HepG2 (cell line): ENCODE results near the gene SLC5A3. TPM values are rescaled to one million over a fixed set of nuclear protein-coding genes. Genes with fewer than 3 reads are reported as not detected.

ENCODE experiments used
- ATAC-seq: fragments of 200-7000 bp; cut with Tn5 transposase; 3 replicates; pipeline ENCODE4 v1.9.1; 2020; ENCODE audit warnings: mild to moderate bottlenecking, moderate library complexity
- BruUV-seq: library from RNA; stranded (reverse); fragments of 400-500 nt; replicated peaks from 2 replicates; lab custom pipeline; 2021; lab: Mats Ljungman, UMichigan
- CTCF ChIA-PET: fragments of 300-600 bp; formaldehyde crosslinking; extraction: SDS; loops from one replicate; lab custom pipeline; 2021; ENCODE audit warnings: low total read pairs, inconsistent platforms, low intra/inter-chr PET ratio; lab: Yijun Ruan, JAX
- POLR2A ChIA-PET: fragments of 350-600 bp; sonication (Branson Sonifier 250); formaldehyde crosslinking; loops from one replicate; lab custom pipeline; 2020; ENCODE audit warnings: antibody characterized with exemption, inconsistent platforms; lab: Yijun Ruan, JAX
- DNase-seq: peaks from one replicate; pipeline ENCODE4 v3.0.0-alpha.2; 2015; ENCODE audit warnings: low spot score
- FAIRE-seq: peaks from 3 replicates; lab custom pipeline; 2011; peaks lifted over from hg19 to GRCh38; lab: Jason Lieb, UNC
- H2AFZ ChIP-seq: one replicate; pipeline ENCODE4 v1.6.1; 2011; ENCODE audit warnings: low read length, inconsistent platforms
- H3K27ac ChIP-seq: fragments of 300-600 bp; 3 replicates; pipeline ENCODE4 v1.8.0; 2011; ENCODE audit warnings: mixed run types, mild to moderate bottlenecking, mixed read lengths, low read length, inconsistent platforms; ENCODE audit not compliant: insufficient read depth; ENCODE audit errors: extremely low read length
- H3K27me3 ChIP-seq, 2 experiments: fragments of 200-600 bp in 1 of 2; 2 replicates in 1 of 2; 3 replicates in 1 of 2; pipeline versions ENCODE4 v1.6.0 to v1.8.0; 2011; ENCODE audit warnings: low read length in 2 of 2, mild to moderate bottlenecking in 2 of 2, moderate library complexity in 2 of 2, inconsistent platforms in 1 of 2; ENCODE audit not compliant: insufficient read depth in 2 of 2, control insufficient read depth in 1 of 2
- H3K36me3 ChIP-seq, 2 experiments: fragments of 200-600 bp in 1 of 2; replicated peaks in 1 of 2; 2 replicates in 1 of 2; 3 replicates in 1 of 2; pipeline versions ENCODE4 v1.5.1 to v1.8.0; 2011; ENCODE audit warnings: low read length in 2 of 2, inconsistent platforms in 1 of 2; ENCODE audit not compliant: insufficient read depth in 2 of 2, control insufficient read depth in 1 of 2
- H3K4me1 ChIP-seq: 2 replicates; pipeline ENCODE4 v1.5.1; 2012; ENCODE audit warnings: low read length, inconsistent platforms; ENCODE audit not compliant: insufficient read depth
- H3K4me2 ChIP-seq: 2 replicates; pipeline ENCODE4 v1.6.0; 2011; ENCODE audit warnings: low read depth, low read length, inconsistent platforms
- H3K4me3 ChIP-seq, 3 experiments: fragments of 200-600 bp in 1 of 3; sonication (generic), shearing (Covaris generic) in 1 of 3; replicated peaks in 1 of 3; 2 replicates each; pipeline ENCODE4 v1.5.1; 2011 to 2016; ENCODE audit warnings: low read length in 3 of 3, inconsistent platforms in 2 of 3, low read depth in 2 of 3, mild to moderate bottlenecking in 2 of 3, control low read depth in 1 of 3, mixed read lengths in 1 of 3; ENCODE audit not compliant: insufficient read depth in 1 of 3
- H3K79me2 ChIP-seq: one replicate; pipeline ENCODE4 v1.6.1; 2011; ENCODE audit warnings: low read length, inconsistent platforms; ENCODE audit not compliant: insufficient read depth
- H3K9ac ChIP-seq: 2 replicates; pipeline ENCODE4 v1.6.0; 2011; ENCODE audit warnings: mild to moderate bottlenecking, low read depth, low read length, inconsistent platforms; ENCODE audit not compliant: insufficient read depth
- H3K9me3 ChIP-seq: 2 replicates; pipeline ENCODE4 v1.5.1; 2012; ENCODE audit warnings: mild to moderate bottlenecking, low read length
- H4K20me1 ChIP-seq: 2 replicates; pipeline ENCODE4 v1.6.0; 2011; ENCODE audit warnings: inconsistent platforms, mild to moderate bottlenecking, low read length, moderate library complexity; ENCODE audit not compliant: insufficient read depth
- AHR ChIP-seq: IDR thresholded peaks from 2 replicates; pipeline ENCODE4 v1.6.1; 2018; ENCODE audit warnings: missing genetic modification reagents, missing compliant biosample characterization
- CCAR2 ChIP-seq: fragments of 200-400 bp; formaldehyde crosslinking; optimal IDR thresholded peaks from 2 replicates; pipeline ENCODE3; 2018; ENCODE audit warnings: low read depth, mild to moderate bottlenecking, low read length, moderate library complexity
- ISX ChIP-seq: sonication (generic); formaldehyde crosslinking; conservative IDR thresholded peaks from 2 replicates; pipeline ENCODE4 v1.5.0; 2020; ENCODE audit warnings: missing genetic modification reagents
- KDM5A ChIP-seq: fragments of 200-600 bp; sonication (generic); IDR thresholded peaks from 2 replicates; pipeline ENCODE4 v1.7.0; 2018; ENCODE audit warnings: antibody characterized with exemption, mild to moderate bottlenecking, low read length, borderline replicate concordance
- MAZ ChIP-seq, 2 experiments: sonication (generic) in 1 of 2; formaldehyde crosslinking in 1 of 2; IDR thresholded peaks; 2 replicates each; pipeline versions ENCODE4 v1.5.0 to v1.6.1; 2012 to 2020; ENCODE audit warnings: low read depth in 2 of 2, mild to moderate bottlenecking in 2 of 2, borderline replicate concordance in 1 of 2, improper control_type of control experiment in 1 of 2, low read length in 1 of 2, missing genetic modification reagents in 1 of 2, moderate library complexity in 1 of 2
- MEIS2 ChIP-seq: sonication (generic); formaldehyde crosslinking; IDR thresholded peaks from 2 replicates; pipeline ENCODE4 v1.9.0; 2021; ENCODE audit warnings: mild to moderate bottlenecking, missing genetic modification reagents
- MLLT10 ChIP-seq: sonication (generic); formaldehyde crosslinking; IDR thresholded peaks from 2 replicates; pipeline ENCODE4 v1.4.0; 2020; ENCODE audit warnings: missing genetic modification reagents
- PLRG1 ChIP-seq: fragments of 450-650 bp; conservative IDR thresholded peaks from 2 replicates; pipeline ENCODE4 v1.6.1; 2016
- RBM22 ChIP-seq: fragments of 200-400 bp; formaldehyde crosslinking; optimal IDR thresholded peaks from 2 replicates; pipeline ENCODE3; 2017; ENCODE audit warnings: mild to moderate bottlenecking, low read length, moderate library complexity
- SETDB1 ChIP-seq: sonication (generic); formaldehyde crosslinking; IDR thresholded peaks from 2 replicates; pipeline ENCODE4 v1.5.1; 2020; ENCODE audit warnings: missing genetic modification reagents, mild to moderate bottlenecking, borderline replicate concordance
- ZNF354B ChIP-seq: sonication (generic); formaldehyde crosslinking; IDR thresholded peaks from 2 replicates; pipeline ENCODE4 v1.8.0; 2022; ENCODE audit warnings: mild to moderate bottlenecking, missing genetic modification reagents
- ZNF563 ChIP-seq: sonication (generic); formaldehyde crosslinking; IDR thresholded peaks from 2 replicates; pipeline ENCODE4 v1.8.0; 2022; ENCODE audit warnings: mild to moderate bottlenecking, moderate library complexity, missing genetic modification reagents
- ZNF710 ChIP-seq: sonication (generic); formaldehyde crosslinking; IDR thresholded peaks from 2 replicates; pipeline ENCODE4 v1.5.0; 2020; ENCODE audit warnings: mild to moderate bottlenecking, missing genetic modification reagents, borderline replicate concordance
- ZNF746 ChIP-seq: sonication (generic); formaldehyde crosslinking; IDR thresholded peaks from 2 replicates; pipeline ENCODE4 v1.8.0; 2022; ENCODE audit warnings: mild to moderate bottlenecking, missing genetic modification reagents
- WGBS: methylation state at CpG from one replicate; pipeline ENCODE4 v1.1.6; 2017; ENCODE audit warnings: low lambda C conversion rate; 5-methylcytosine and 5-hydroxymethylcytosine counted together
- in situ Hi-C: cut with HindIII; loops from 2 replicates; pipeline ENCODE4 v1.10.0; 2017; ENCODE audit warnings: low pct_unique_long_range_greater_than_20kb; ENCODE audit not compliant: extremely low pct_ligation_motif_present
- intact Hi-C: fragments of 100-400 bp; cut with micrococcal nuclease; formaldehyde crosslinking; loops from one replicate; pipeline ENCODE4 v1.10.0; 2022; ENCODE audit not compliant: unreplicated experiment
- polyA plus RNA-seq, 8 experiments: library from polyadenylated mRNA; depleted of rRNA in 3 of 8; stranded (reverse) in 7 of 8; unstranded in 1 of 8; fragments of >200 nt; fragmentation: Illumina TruSeq in 4 of 8; extraction: Trizol in 4 of 8; gene quantifications; 2 replicates each; pipeline versions ENCODE4 v1.2.1 to v1.2.3, GENCODE V29; 2011 to 2016; ENCODE audit warnings: low read depth in 4 of 8, missing spikeins in 1 of 8, mixed read lengths in 1 of 8; ENCODE audit not compliant: insufficient read depth in 1 of 8
- total RNA-seq, 5 experiments: library from RNA; depleted of rRNA; stranded (reverse); fragments of >200 nt; fragmentation: Illumina TruSeq; extraction: Trizol; gene quantifications; 2 replicates each; pipeline ENCODE4 v1.2.3, GENCODE V29; 2016; ENCODE audit warnings: low read depth in 1 of 5

The SLC5A3 gene
- total and polyA plus RNA-seq, 2 of the 13 experiments (the other 11 are each of a cell fraction or from before 2014, with no cell fraction given) = 5.6 to 11.2 TPM

- WGBS = 95% methylated on average over 3 of the region's 4 CpGs
- in situ Hi-C loops = loop anchor here (10.0 kb wide), 1 partner anchor 64 kb away; no protein-coding TSS in a partner anchor
- ChIA-PET CTCF (no interaction called here), POLR2A (no interaction called here)
- no peaks in the 10 kb centered on the region for H4K20me1 ChIP-seq
- intact Hi-C loops = no loop called here
- no peak for ATAC-seq
- TF ChIP-seq MLLT10 (CRISPR knock-in tag) (no peak), MEIS2 (CRISPR knock-in tag) (no peak), SETDB1 (no peak), KDM5A (no peak), ISX (CRISPR knock-in tag) (no peak), MAZ (IDR thresholded peaks at IDR 0.05; ENCODE audit: borderline replicate concordance, low read depth, low read length) (no peak), MAZ (CRISPR knock-in tag; IDR thresholded peaks at IDR 0.05; ENCODE audit: low read depth) (no peak), ZNF710 (CRISPR knock-in tag) (no peak), ZNF746 (CRISPR knock-in tag) (no peak), ZNF354B (no peak), RBM22 (no peak), ZNF563 (CRISPR knock-in tag) (no peak), AHR (CRISPR knock-in tag) (no peak), CCAR2 (no peak), PLRG1 (no peak)
- TF ChIP-seq, all 625 proteins: peak for 0
- Histone ChIP-seq H3K9ac (no peak overlapping the region), H3K4me1 (peaks cover 18% of the 10 kb centered on the region), H3K36me3 (peaks cover 5 to 12% of the 10 kb centered on the region in 2 experiments; a peak in 3 of 5 replicates), H3K27ac (no peak overlapping the region), H3K27me3 (no peaks in the 10 kb centered on the region), H3K9me3 (no peaks in the 10 kb centered on the region), H3K4me3 (no peak overlapping the region), H3K4me2 (no peak overlapping the region), H2AFZ (no peak overlapping the region), H3K79me2 (peaks cover 48% of the 10 kb centered on the region)
- no peak for FAIRE-seq
- DNase-seq = no peak
- no TSS peak for BruUV-seq
Measured at GRCh38 chr21:34091032-34091431, 17.7 kb downstream of the SLC5A3 start.
